NCI-H1694 treated with DMSO at 0.1 percent for 48 hours (cell line): ENCODE results near the gene PHF12.

ENCODE experiments used
- DNase-seq: peaks from one replicate; lab custom pipeline; 2025; lab: John Stamatoyannopoulos, UW

Gene PHF12

GRCh38 chr17:28951428-28951990 lies at the start of gene PHF12:
PHF12 (minus strand) TSS chr17:28951518; CDS start chr17:28950960, 558 bp downstream.
- peak; percentile 100 for DNase-seq

- no peak for DNase-seq
These were observed 49.7 kb upstream of the PHF12 start for GRCh38 chr17:29000973-29001372.

GRCh38 chr17:28999206-28999605 lies 47.9 kb upstream of the PHF12 start:
- peak; percentile 58 for DNase-seq

GRCh38 chr17:28997806-28998205 lies 46.5 kb upstream of the PHF12 start:
- DNase-seq: no peak

DNA sequence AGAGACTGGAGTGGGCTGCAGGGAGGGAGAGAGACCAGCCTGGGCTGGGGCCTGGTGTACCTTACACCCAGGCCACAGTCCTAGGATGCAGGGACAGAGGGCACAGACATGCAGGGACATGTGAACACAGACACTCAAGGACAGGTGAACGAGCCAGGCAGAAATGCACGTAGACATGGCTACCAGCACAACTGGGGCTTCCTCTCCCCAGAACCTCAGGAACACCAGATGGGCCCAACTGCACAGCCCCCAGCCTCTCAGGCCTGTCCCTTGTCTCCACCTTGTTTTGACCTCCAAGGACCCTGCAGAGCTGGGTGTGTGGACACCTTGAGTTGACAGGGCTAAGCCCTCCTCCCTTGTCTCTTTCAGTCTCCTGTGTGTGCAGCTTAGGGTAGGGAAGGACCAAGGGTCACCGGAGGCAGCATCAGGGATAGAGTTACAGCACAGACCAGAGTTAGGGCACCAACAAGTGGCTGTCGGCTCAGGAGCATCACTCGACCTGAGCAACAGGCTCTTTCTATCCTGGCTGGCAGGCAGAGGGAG lies 45.3 kb upstream of the PHF12 start:
- DNase-seq: no peak

- DNase-seq: no peak
These were observed 42.5 kb upstream of the PHF12 start for GRCh38 chr17:28993645-28994426.

DNA sequence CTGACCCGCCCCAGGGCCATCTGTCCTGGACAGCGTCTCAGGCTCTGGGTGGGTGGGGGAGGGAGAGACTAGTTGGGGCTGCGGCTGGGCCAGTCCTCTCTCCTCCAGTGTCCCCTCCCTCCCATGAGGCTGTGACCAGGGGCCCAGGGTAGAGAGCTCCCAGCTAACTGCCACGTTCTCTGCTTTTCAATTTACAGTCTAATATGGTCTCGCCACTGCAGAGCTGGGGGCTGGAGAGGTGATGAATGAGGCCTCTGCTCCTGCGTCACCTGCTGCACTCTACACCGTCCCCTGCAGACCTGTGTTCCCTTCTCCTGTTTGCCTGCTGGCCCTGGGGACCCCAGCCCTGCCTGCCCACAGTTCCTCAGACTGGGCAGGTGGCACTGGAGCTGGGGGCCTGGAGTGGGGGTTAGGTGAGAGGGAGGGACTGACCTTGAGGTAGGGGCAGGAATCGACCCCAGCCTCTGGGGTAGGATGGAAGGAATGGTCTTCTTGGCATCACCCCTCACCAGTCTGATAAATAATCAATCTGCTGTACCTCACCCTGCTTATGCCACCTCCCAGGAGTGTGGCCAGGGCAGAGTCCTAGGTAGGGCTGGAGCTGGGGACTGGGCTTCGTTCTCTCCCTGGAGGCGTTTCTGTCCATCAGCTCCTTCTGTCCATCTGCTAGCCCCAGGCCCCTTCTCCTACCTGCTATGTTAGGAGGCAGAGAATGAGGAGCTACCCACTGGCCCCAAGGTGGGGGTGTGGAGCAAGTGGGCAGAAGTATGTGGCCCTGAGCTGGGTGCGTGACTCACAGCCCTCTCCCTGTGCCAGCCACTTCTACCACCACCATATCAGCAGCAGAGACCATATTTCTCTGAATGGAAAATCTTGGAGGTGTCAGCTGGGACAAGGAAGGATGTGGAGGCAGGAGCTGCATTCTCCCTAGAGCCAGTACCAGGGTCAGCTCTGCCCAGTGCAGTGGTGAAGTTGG lies 41.6 kb upstream of the PHF12 start:
- DNase-seq: no peak

- no peak for DNase-seq
These were observed 40.9 kb upstream of the PHF12 start for GRCh38 chr17:28992185-28992584.

DNA sequence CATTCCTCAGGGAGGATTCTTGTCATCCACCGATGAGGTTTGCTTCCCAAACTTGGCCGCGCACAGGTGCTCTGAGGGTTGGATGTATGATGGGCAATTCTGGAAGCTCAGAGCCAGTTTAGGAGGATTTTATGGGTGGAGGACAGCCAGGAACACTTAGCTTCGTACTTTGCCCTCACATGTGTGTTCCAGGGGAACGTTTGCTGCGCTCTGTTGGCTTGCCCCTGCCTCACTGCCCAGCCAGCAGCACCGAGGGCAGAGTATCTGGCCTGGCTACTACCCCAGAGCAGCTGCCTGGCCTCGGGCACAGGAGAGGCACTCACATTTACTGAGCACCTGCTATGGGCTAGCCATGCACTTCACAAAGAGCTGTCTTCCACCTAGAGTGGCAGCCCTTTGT lies 40.5 kb upstream of the PHF12 start:
- no peak for DNase-seq

DNA sequence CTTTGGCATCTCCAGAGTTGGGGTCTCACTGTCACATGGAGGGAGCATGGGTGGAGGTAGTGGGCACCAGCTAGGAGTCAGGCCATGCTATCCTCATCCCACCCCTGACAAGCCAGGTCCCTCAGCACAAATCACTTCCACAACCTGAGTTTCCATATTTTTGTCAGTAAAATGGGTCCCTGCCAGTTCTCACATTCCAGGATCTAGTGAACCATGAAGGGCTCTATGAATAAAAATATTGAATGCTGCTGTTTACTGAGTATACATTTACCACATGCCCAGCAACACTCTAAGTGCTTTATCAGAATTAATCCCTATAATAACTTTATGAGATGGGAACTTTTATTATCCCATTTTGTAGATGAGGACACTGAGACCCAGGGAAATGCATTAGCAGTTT lies 37.7 kb upstream of the PHF12 start:
- DNase-seq: no peak

- DNase-seq: no peak
These were observed 37.2 kb upstream of the PHF12 start for GRCh38 chr17:28988475-28988874.

- DNase-seq: no peak
These were observed 35.7 kb upstream of the PHF12 start for GRCh38 chr17:28986714-28987655.

DNA sequence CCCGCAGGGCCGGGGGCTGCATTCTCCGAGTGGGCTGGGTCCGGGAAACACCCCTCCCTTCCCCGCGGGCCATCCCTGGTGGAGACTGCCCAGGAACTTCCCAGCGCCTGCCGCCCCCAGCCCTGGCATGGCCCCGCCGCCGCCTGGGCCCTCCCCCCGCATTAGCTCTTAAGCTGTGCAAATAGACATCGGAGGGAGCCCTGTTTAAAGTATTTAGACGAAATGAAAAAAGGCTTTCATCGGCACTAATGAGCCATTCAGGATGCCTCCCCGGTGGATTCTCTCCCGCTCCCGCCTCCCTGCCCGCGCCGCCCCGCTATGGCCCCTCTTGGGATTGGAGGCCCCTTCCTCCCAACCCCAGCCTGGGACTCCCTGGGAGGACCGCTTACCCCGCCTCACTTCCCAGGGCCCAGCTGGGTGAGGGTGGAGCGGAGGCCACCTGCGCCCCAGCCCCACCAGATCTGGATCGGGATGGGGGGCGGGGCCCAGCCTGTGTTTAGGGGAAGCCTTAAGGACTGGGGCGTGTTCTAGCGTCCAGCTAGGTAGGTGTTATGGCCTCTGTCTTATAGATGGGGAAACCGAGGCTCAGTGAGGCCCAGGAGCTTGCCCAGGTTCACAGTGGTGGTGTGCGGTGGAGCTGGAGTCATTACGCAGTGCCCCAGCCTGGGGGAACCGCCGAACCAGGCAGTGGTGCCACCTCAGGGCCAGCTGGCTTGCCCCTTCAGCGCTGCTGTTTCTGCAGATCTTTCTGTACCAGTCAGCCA lies 34.8 kb upstream of the PHF12 start:
- peak; percentile 69 for DNase-seq

DNA sequence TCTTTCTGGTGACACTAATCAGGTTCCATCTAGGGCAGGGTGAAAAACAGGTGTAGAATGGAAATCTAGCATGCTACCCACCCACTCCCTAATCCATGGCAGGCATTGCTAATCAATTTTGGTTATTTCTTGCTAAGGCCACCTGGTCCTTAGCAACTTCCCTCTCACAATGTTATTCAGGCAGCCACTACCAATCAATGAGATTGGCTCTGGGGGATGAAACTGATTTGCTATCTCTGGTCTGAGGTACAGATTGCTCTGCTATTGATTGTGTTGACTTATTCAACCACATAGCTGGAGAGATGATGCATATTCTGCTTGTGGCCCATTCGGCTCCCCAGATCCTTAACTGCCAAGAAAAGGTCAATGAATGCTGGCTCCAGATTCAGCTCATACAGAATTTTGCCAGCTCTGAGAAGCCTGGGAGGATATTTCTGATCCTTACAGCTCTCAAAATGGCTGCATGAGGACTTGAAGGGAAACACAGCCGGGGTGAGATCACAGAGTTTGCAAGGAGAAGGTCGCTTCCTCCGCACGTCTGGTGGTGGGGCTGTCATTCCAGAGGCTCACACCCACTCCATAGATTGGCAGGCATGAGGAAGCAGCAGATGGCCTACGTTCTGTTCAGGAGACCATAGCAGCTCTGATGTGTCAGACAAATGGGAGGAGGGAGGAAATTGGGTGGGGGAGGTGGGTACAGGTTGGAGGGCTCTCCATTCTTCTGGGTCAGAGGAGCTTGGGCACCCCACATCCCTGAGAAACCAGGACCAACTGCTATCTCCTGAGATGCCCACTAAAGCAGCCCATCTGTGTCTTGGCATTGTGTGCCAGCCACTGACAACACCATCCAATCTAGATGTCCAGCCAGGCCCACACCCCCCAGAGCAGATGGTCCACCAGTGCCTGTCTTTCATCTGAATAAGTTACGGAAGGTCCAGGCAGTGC lies 32.2 kb upstream of the PHF12 start:
- peak; percentile 98 for DNase-seq

GRCh38 chr17:28982131-28982793 lies 30.9 kb upstream of the PHF12 start:
- DNase-seq: no peak

DNA sequence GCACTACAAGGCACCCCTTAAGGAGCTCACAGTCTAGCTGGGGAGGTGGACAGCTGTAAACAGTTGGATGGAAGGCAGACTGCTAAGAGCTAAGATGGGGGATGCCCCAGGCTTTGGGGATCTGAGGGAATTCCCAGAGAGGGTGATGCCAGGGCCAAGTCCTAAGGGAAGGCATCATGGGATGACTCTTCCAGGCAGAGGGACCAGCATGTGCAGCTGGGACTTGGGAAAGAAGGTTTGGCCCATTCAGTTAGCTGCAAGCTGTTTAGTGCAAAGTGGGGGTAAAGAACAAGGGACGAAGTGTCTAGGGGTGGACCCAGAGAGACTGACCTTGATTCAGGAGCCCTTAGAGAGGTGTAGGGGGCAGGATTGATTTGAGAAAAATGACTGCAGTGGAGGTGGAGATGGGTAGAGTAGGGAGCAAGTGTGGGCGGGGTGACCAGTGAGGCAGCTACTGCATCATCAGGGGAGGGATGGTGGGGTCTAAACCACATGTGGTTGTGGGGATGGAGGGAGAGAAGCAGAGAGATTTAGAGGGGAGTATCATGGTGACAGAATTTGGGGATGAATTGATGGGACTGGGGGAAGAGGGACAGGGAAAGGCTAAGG lies 27.1 kb upstream of the PHF12 start:
- DNase-seq: no peak

GRCh38 chr17:28977659-28978355 lies 26.5 kb upstream of the PHF12 start:
- no peak for DNase-seq

- DNase-seq: peak; percentile 16
These were observed 24.3 kb upstream of the PHF12 start for GRCh38 chr17:28975646-28976045.
